Neural cell (in vitro differentiated cells): ENCODE measurements around the gene NCAPD2. TPM values are rescaled to one million over a fixed set of nuclear protein-coding genes. Genes with fewer than 3 reads are reported as not detected.

Experiments used
- H2AFZ ChIP-seq: fragments of 200-600, 300-800 bp; sonication (generic), shearing (Covaris generic); 2 replicates; pipeline ENCODE4 v1.6.0; 2014; ENCODE audit warnings: low read depth, mild to moderate bottlenecking, antibody characterized with exemption, low read length, moderate library complexity
- H3F3A ChIP-seq: fragments of 200-600 bp; shearing (Covaris generic); 2 replicates; pipeline ENCODE4 v1.6.1; 2016; ENCODE audit warnings: mild to moderate bottlenecking, moderate library complexity, mixed read lengths, antibody characterized with exemption, low read length; ENCODE audit not compliant: insufficient read depth, poor library complexity, severe bottlenecking
- H3K27ac ChIP-seq: fragments of 200-600, 300-800 bp; sonication (generic), shearing (Covaris generic); 2 replicates; pipeline ENCODE4 v1.5.1; 2014; ENCODE audit warnings: mild to moderate bottlenecking, low read length, moderate library complexity
- H3K27me3 ChIP-seq: fragments of 300-800, 200-600 bp; sonication (generic), shearing (Covaris generic); 2 replicates; pipeline ENCODE4 v1.6.0; 2014; ENCODE audit warnings: mild to moderate bottlenecking, low read depth, low read length, moderate library complexity; ENCODE audit not compliant: insufficient read depth
- H3K36me3 ChIP-seq: fragments of 300-800, 200-600 bp; sonication (generic), shearing (Covaris generic); 2 replicates; pipeline ENCODE4 v1.5.1; 2014; ENCODE audit warnings: mild to moderate bottlenecking, antibody characterized with exemption, low read length, moderate library complexity; ENCODE audit not compliant: insufficient read depth
- H3K4me2 ChIP-seq: fragments of 300-800, 200-600 bp; sonication (generic), shearing (Covaris generic); 2 replicates; pipeline ENCODE4 v1.6.0; 2014; ENCODE audit warnings: mild to moderate bottlenecking, low read length
- H3K4me3 ChIP-seq: fragments of 300-800, 200-600 bp; sonication (generic), shearing (Covaris generic); 2 replicates; pipeline ENCODE4 v1.5.1; 2014; ENCODE audit warnings: mild to moderate bottlenecking, low read length, moderate library complexity
- H3K79me2 ChIP-seq: fragments of 200-600 bp; shearing (Covaris generic); replicated peaks from 2 replicates; pipeline ENCODE4 v1.6.0; 2014; ENCODE audit warnings: mild to moderate bottlenecking, low read length, moderate library complexity; ENCODE audit not compliant: insufficient read depth
- H3K9ac ChIP-seq: fragments of 300-800, 200-600 bp; sonication (generic), shearing (Covaris generic); 2 replicates; pipeline ENCODE4 v1.6.1; 2016; ENCODE audit warnings: mild to moderate bottlenecking, low read length, mixed read lengths
- H3K9me2 ChIP-seq: fragments of 200-600 bp; shearing (Covaris generic); 2 replicates; pipeline ENCODE4 v1.6.1; 2016; ENCODE audit warnings: mild to moderate bottlenecking, low read length, mixed read lengths; ENCODE audit not compliant: insufficient read depth
- H3K9me3 ChIP-seq: fragments of 200-600, 300-800 bp; sonication (generic), shearing (Covaris generic); 2 replicates; pipeline ENCODE4 v1.6.1; 2016; ENCODE audit warnings: mild to moderate bottlenecking, mixed run types, low read length, moderate library complexity, mixed read lengths
- H4K20me1 ChIP-seq: fragments of 200-600 bp; shearing (Covaris generic); 2 replicates; pipeline ENCODE4 v1.6.1; 2016; ENCODE audit warnings: mild to moderate bottlenecking, mixed run types; ENCODE audit not compliant: insufficient read depth
- EP300 ChIP-seq: fragments of 450-650 bp; conservative IDR thresholded peaks from 2 replicates; pipeline ENCODE4 v1.6.1; 2014; ENCODE audit warnings: antibody characterized with exemption, mild to moderate bottlenecking, moderate library complexity; ENCODE audit not compliant: poor library complexity, severe bottlenecking
- EZH2 ChIP-seq: fragments of 200-600, 300-800 bp; shearing (Covaris generic), sonication (generic); IDR thresholded peaks from 2 replicates; pipeline ENCODE4 v1.6.1; 2014; ENCODE audit warnings: antibody characterized with exemption, low read length, borderline replicate concordance, mild to moderate bottlenecking; ENCODE audit not compliant: insufficient read depth, poor library complexity, severe bottlenecking
- MXI1 ChIP-seq: fragments of 450-650 bp; conservative IDR thresholded peaks from 2 replicates; pipeline ENCODE4 v1.6.1; 2014; ENCODE audit warnings: antibody characterized with exemption, mild to moderate bottlenecking; ENCODE audit not compliant: poor library complexity, severe bottlenecking
- POLR2AphosphoS5 ChIP-seq: IDR thresholded peaks from 2 replicates; pipeline ENCODE4 v1.6.1; 2012
- RAD21 ChIP-seq: fragments of 450-650 bp; conservative IDR thresholded peaks from 2 replicates; pipeline ENCODE4 v1.6.1; 2014; ENCODE audit warnings: antibody characterized with exemption, mild to moderate bottlenecking, moderate library complexity
- SMC3 ChIP-seq: fragments of 450-650 bp; conservative IDR thresholded peaks from 2 replicates; pipeline ENCODE4 v1.6.1; 2014; ENCODE audit warnings: antibody characterized with exemption, mild to moderate bottlenecking, moderate library complexity; ENCODE audit not compliant: poor library complexity
- TAF1 ChIP-seq: IDR thresholded peaks from 2 replicates; pipeline ENCODE4 v1.6.1; 2012; ENCODE audit warnings: low read depth
- polyA plus RNA-seq: library from polyadenylated mRNA; depleted of rRNA; stranded (reverse); fragments of >200 nt; gene quantifications from 2 replicates; pipeline ENCODE4 v1.2.3, GENCODE V29; 2014
- TF ChIP-seq, protein P1 (sequence below): fragments of 450-650 bp; IDR thresholded peaks from 2 replicates; pipeline ENCODE4 v1.5.1; 2014; ENCODE audit warnings: antibody characterized with exemption, mild to moderate bottlenecking, moderate library complexity; ENCODE audit not compliant: poor library complexity, severe bottlenecking
- TF ChIP-seq, protein P2 (sequence below): IDR thresholded peaks from 2 replicates; pipeline ENCODE4 v1.6.1; 2012; ENCODE audit warnings: borderline replicate concordance

NCAPD2 gene
- polyA plus RNA-seq, 1 donor from 2014 or later: 4.5 TPM

DNA sequence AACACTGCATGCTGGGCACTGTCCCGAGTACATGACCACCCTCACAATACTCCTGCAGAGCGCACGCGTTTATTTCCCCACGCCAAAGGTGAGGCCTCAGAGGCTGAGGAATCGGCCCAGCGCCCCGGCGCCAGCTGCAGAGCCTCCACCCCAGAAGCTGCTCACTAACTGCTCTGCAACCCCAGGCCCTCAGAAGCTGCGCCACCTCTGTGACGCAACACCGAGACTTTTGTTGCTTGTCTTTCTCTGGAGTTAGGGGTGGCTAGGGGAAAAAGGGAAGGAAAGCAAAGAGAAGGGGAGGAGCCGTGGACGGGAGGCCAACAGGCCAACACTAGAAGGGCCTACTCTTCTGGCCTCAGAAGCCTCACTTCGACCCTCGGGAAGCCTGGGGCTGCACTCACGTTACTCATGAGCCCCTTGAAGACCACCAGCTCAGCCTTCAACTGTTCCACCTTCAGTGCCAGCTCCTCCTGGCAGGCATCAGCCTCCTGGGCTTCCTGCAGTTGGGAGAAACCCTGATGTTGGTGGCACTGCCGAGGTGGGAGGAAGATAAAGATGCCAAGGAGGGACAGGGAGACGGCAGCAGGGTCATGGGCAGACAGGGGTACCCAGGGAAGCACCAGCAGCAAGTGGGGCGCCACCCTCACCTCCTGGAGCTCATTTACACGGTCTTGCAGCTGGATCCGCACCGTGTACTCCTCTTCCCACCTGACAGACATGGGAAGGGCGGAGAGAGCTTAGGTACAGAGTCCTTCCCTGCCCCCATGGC, 56.6 kb downstream of the NCAPD2 start:
- H3K4me3 ChIP-seq: no peak overlapping the region
- no peak overlapping the region for H2AFZ ChIP-seq
- H3K36me3 ChIP-seq: no peaks in the 10 kb centered on the region
- TF ChIP-seq MXI1: no peak
- TF ChIP-seq RAD21: no peak
- TF ChIP-seq EP300: no peak
- TF ChIP-seq TAF1: no peak
- TF ChIP-seq SMC3: no peak
- TF ChIP-seq, protein P1, sequence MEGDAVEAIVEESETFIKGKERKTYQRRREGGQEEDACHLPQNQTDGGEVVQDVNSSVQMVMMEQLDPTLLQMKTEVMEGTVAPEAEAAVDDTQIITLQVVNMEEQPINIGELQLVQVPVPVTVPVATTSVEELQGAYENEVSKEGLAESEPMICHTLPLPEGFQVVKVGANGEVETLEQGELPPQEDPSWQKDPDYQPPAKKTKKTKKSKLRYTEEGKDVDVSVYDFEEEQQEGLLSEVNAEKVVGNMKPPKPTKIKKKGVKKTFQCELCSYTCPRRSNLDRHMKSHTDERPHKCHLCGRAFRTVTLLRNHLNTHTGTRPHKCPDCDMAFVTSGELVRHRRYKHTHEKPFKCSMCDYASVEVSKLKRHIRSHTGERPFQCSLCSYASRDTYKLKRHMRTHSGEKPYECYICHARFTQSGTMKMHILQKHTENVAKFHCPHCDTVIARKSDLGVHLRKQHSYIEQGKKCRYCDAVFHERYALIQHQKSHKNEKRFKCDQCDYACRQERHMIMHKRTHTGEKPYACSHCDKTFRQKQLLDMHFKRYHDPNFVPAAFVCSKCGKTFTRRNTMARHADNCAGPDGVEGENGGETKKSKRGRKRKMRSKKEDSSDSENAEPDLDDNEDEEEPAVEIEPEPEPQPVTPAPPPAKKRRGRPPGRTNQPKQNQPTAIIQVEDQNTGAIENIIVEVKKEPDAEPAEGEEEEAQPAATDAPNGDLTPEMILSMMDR: no peak
- TF ChIP-seq, protein P2, sequence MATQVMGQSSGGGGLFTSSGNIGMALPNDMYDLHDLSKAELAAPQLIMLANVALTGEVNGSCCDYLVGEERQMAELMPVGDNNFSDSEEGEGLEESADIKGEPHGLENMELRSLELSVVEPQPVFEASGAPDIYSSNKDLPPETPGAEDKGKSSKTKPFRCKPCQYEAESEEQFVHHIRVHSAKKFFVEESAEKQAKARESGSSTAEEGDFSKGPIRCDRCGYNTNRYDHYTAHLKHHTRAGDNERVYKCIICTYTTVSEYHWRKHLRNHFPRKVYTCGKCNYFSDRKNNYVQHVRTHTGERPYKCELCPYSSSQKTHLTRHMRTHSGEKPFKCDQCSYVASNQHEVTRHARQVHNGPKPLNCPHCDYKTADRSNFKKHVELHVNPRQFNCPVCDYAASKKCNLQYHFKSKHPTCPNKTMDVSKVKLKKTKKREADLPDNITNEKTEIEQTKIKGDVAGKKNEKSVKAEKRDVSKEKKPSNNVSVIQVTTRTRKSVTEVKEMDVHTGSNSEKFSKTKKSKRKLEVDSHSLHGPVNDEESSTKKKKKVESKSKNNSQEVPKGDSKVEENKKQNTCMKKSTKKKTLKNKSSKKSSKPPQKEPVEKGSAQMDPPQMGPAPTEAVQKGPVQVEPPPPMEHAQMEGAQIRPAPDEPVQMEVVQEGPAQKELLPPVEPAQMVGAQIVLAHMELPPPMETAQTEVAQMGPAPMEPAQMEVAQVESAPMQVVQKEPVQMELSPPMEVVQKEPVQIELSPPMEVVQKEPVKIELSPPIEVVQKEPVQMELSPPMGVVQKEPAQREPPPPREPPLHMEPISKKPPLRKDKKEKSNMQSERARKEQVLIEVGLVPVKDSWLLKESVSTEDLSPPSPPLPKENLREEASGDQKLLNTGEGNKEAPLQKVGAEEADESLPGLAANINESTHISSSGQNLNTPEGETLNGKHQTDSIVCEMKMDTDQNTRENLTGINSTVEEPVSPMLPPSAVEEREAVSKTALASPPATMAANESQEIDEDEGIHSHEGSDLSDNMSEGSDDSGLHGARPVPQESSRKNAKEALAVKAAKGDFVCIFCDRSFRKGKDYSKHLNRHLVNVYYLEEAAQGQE: no peak
- TF ChIP-seq POLR2AphosphoS5: no peak
- no peak for TF ChIP-seq EZH2
- peaks cover 30% of the 10 kb centered on the region for H3K79me2 ChIP-seq
- no peak overlapping the region for H3K4me2 ChIP-seq
- H3K9ac ChIP-seq: no peak overlapping the region
- no peak overlapping the region for H3K27ac ChIP-seq
- H3K27me3 ChIP-seq: no peaks in the 10 kb centered on the region
- no peaks in the 10 kb centered on the region for H3F3A ChIP-seq
- H3K9me3 ChIP-seq: no peaks in the 10 kb centered on the region
- no peaks in the 10 kb centered on the region for H3K9me2 ChIP-seq
- peaks cover 5% of the 10 kb centered on the region for H4K20me1 ChIP-seq

DNA sequence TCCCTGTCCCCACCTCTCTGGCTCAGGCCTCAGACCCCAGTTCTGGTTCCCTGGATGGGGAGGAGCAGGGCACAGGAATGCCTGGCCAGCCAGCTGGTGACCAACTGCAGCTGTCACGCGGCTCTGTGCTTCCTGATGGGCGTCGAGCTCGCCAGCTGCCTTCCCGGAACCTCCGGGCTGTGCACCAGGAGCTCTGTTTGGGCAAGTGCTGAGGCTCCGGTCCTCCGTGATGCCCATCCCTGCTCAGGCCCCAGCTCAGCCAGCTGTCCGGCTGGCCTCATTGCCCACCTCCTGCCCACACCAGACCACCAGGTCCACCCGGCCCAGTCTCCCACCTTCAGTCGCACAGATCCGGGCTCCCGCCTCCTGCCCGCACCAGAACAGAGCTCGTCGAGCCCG, 57.2 kb downstream of the NCAPD2 start:
- H3K9me2 ChIP-seq: no peaks in the 10 kb centered on the region
- H3K27ac ChIP-seq: no peak overlapping the region
- H3K27me3 ChIP-seq: no peaks in the 10 kb centered on the region
- H3K9me3 ChIP-seq: no peaks in the 10 kb centered on the region
- H3K4me2 ChIP-seq: no peak overlapping the region
- H2AFZ ChIP-seq: no peak overlapping the region
- no peak overlapping the region for H3K9ac ChIP-seq
- H3K36me3 ChIP-seq: no peaks in the 10 kb centered on the region
- H4K20me1 ChIP-seq: peaks cover 5% of the 10 kb centered on the region
- no peaks in the 10 kb centered on the region for H3F3A ChIP-seq
- H3K4me3 ChIP-seq: no peak overlapping the region
- no peak for TF ChIP-seq SMC3
- TF ChIP-seq RAD21: no peak
- no peak for TF ChIP-seq POLR2AphosphoS5
- TF ChIP-seq, protein P2: no peak
- TF ChIP-seq MXI1: no peak
- H3K79me2 ChIP-seq: peaks cover 30% of the 10 kb centered on the region
